CD4-positive, alpha-beta memory T cell (primary cell): Measurements from ENCODE around the gene DNM1. TPM values are rescaled to one million over a fixed set of nuclear protein-coding genes. Genes with fewer than 3 reads are reported as not detected.

Experiments used
- CTCF ChIA-PET: fragments of 350-600 bp; sonication (Branson Sonifier 250); formaldehyde crosslinking; loops from one replicate; lab custom pipeline; 2021; ENCODE audit warnings: inconsistent platforms; ENCODE audit not compliant: partially characterized antibody; lab: Charles Lee
- POLR2A ChIA-PET: fragments of 350-600 bp; sonication (Branson Sonifier 250); formaldehyde crosslinking; loops from one replicate; lab custom pipeline; 2021; ENCODE audit not compliant: partially characterized antibody; lab: Charles Lee
- DNase-seq, 5 donors: peaks; one replicate each; pipeline versions ENCODE4 v3.0.0 to v3.0.0-alpha.2; 2020 to 2022; ENCODE audit warnings: mixed read lengths in 1 of 5
- H3K27ac ChIP-seq: one replicate; pipeline ENCODE4 v1.7.0; 2013; ENCODE audit warnings: low read depth, low read length
- H3K27me3 ChIP-seq: 2 replicates; pipeline ENCODE4 v1.7.0; 2013; ENCODE audit warnings: mild to moderate bottlenecking, low read length, moderate library complexity; ENCODE audit not compliant: insufficient read depth
- H3K36me3 ChIP-seq: 2 replicates; pipeline ENCODE4 v1.7.0; 2013; ENCODE audit warnings: mild to moderate bottlenecking, low read length, moderate library complexity; ENCODE audit not compliant: insufficient read depth
- H3K4me1 ChIP-seq: 2 replicates; pipeline ENCODE4 v1.7.0; 2013; ENCODE audit warnings: mild to moderate bottlenecking, low read length, moderate library complexity; ENCODE audit not compliant: insufficient read depth
- H3K4me3 ChIP-seq, 2 donors: one replicate each; pipeline ENCODE4 v1.7.0; 2013; ENCODE audit warnings: low read length in 2 of 2, mild to moderate bottlenecking in 1 of 2
- H3K9me3 ChIP-seq, 2 donors: one replicate each; pipeline ENCODE4 v1.7.0; 2013; ENCODE audit warnings: low read length in 2 of 2, control low read depth in 1 of 2; ENCODE audit not compliant: control insufficient read depth in 1 of 2
- H3K27ac Mint-ChIP-seq, 7 donors: one replicate each; pipeline ENCODE4 v1.8.0; 2020 to 2021; ENCODE audit warnings: mixed read lengths in 7 of 7, mild to moderate bottlenecking in 6 of 7, inconsistent platforms in 3 of 7, moderate library complexity in 3 of 7
- H3K27me3 Mint-ChIP-seq, 2 donors: one replicate each; pipeline ENCODE4 v1.8.0; 2020 to 2021; ENCODE audit warnings: mixed read lengths in 2 of 2
- H3K36me3 Mint-ChIP-seq, 2 donors: one replicate each; pipeline ENCODE4 v1.8.0; 2020 to 2021; ENCODE audit warnings: mixed read lengths in 2 of 2, inconsistent platforms in 1 of 2, mild to moderate bottlenecking in 1 of 2
- H3K4me1 Mint-ChIP-seq, 4 donors: one replicate each; pipeline ENCODE4 v1.8.0; 2020 to 2021; ENCODE audit warnings: mixed read lengths in 4 of 4, mild to moderate bottlenecking in 1 of 4
- H3K4me3 Mint-ChIP-seq, 8 donors: one replicate each; pipeline ENCODE4 v1.8.0; 2020 to 2021; ENCODE audit warnings: mixed read lengths in 8 of 8, mild to moderate bottlenecking in 7 of 8, moderate library complexity in 6 of 8, inconsistent platforms in 3 of 8
- H3K9me3 Mint-ChIP-seq, 8 donors: one replicate each; pipeline ENCODE4 v1.8.0; 2020 to 2021; ENCODE audit warnings: mixed read lengths in 8 of 8, mild to moderate bottlenecking in 5 of 8, inconsistent platforms in 3 of 8, moderate library complexity in 1 of 8
- intact Hi-C: fragments of 100-400 bp; cut with micrococcal nuclease; formaldehyde crosslinking; loops from one replicate; pipeline ENCODE4 v1.15.1; 2023
- polyA plus RNA-seq, 2 donors: library from polyadenylated mRNA; unstranded; fragments of 300-500 nt; fragmentation: Illumina TruSeq; gene quantifications; one replicate each; pipeline ENCODE4 v1.2.3, GENCODE V29; 2021
- total RNA-seq, 2 experiments: library from RNA; stranded (reverse); gene quantifications; one replicate each; pipeline ENCODE4 v1.2.3, GENCODE V29; 2021

DNM1 gene
- total and polyA plus RNA-seq, 4 experiments from 2014 or later = 1.4 to 2.2 TPM; not detected in 2

DNA sequence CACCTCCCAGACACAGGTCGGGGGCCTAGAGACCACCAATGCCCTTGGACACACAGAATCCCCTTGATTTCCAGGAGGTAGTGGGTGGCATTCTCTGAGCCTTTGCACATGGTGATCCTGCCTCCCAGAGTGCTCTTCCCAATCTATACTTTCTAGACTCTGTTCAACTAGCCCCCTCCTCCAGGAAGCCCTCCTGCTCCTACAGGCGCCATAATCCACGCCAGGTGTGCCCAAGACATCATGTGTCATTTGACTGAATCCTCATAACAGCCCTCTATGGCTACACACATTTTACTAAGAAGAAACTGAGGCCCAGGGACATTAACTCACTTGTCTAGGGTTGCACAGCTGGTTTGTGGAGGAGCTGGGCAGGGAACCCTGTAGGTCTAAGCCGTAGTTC lies 36.0 kb upstream of the DNM1 start:
- H3K9me3 ChIP-seq = no peaks in the 10 kb centered on the region
- CTCF ChIA-PET = no interaction called here
- H3K4me3 Mint-ChIP-seq = no peak overlapping the region
- POLR2A ChIA-PET = interaction anchor here (2.3 kb wide), 1 partner anchor 7 kb away, joined by 13 read pairs; the partner anchor contains the start of gene BBLN
- DNase-seq = no peak
- H3K4me1 ChIP-seq = no peaks in the 10 kb centered on the region
- no peaks in the 10 kb centered on the region for H3K27me3 Mint-ChIP-seq
- H3K27ac Mint-ChIP-seq = peak overlapping the region in 4 of 7 donors; percentile 26 to 87 (median 48)
- peaks cover 26 to 61% of the 10 kb centered on the region in 2 donors for H3K36me3 Mint-ChIP-seq
- H3K27ac ChIP-seq = no peak overlapping the region
- H3K4me3 ChIP-seq = no peak overlapping the region
- intact Hi-C loops = no loop called here
- peaks cover 4 to 7% (median 5%) of the 10 kb centered on the region in 4 donors for H3K4me1 Mint-ChIP-seq
- no peaks in the 10 kb centered on the region for H3K27me3 ChIP-seq
- peaks cover 44% of the 10 kb centered on the region for H3K36me3 ChIP-seq
- no peaks in the 10 kb centered on the region for H3K9me3 Mint-ChIP-seq

DNA sequence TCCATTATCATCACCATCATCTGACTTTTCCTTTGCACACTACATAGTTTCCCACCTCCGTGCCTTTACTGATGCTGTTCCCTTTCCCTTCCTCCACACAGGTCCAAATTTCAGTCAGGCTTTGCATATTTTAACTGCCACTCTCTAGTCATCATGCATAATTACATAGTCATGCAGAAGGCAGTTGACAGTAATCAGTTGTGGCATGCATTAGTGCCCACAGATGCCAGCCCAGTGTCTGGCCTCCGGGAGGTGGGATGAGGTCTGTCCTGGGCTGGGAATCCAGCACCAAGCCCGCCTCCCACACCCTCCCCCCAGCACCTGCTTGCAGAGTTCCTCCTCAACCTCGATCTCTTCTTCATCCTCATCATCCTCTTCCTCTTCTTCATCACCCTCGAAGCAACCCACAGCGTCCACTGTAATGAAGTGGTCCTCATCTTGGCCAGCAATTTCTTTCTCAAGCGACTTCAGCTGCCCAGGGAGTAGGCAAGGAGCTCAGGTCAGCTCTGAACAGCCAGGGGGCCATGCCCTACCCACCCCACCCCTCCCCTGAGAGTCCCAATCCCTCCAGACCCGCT lies 34.4 kb upstream of the DNM1 start:
- Histone ChIP-seq H3K9me3 (no peaks in the 10 kb centered on the region), H3K4me1 (no peaks in the 10 kb centered on the region), H3K36me3 (peaks cover 44% of the 10 kb centered on the region), H3K27ac (no peak overlapping the region), H3K4me3 (no peak overlapping the region), H3K27me3 (no peaks in the 10 kb centered on the region)
- DNase-seq = no peak
- intact Hi-C loops = no loop called here
- H3K27me3 Mint-ChIP-seq = no peaks in the 10 kb centered on the region
- POLR2A ChIA-PET = interaction anchor here (2.3 kb wide), 1 partner anchor 9 kb away, joined by 13 read pairs; the partner anchor contains the start of gene BBLN
- H3K4me3 Mint-ChIP-seq = no peak overlapping the region
- peaks cover 22 to 50% of the 10 kb centered on the region in 2 donors for H3K36me3 Mint-ChIP-seq
- peaks cover 0 to 2% (median 0%) of the 10 kb centered on the region in 4 donors for H3K4me1 Mint-ChIP-seq
- no peaks in the 10 kb centered on the region for H3K9me3 Mint-ChIP-seq
- peak overlapping the region in 4 of 7 donors; percentile 8 to 43 (median 28) for H3K27ac Mint-ChIP-seq
- CTCF ChIA-PET = no interaction called here

DNA sequence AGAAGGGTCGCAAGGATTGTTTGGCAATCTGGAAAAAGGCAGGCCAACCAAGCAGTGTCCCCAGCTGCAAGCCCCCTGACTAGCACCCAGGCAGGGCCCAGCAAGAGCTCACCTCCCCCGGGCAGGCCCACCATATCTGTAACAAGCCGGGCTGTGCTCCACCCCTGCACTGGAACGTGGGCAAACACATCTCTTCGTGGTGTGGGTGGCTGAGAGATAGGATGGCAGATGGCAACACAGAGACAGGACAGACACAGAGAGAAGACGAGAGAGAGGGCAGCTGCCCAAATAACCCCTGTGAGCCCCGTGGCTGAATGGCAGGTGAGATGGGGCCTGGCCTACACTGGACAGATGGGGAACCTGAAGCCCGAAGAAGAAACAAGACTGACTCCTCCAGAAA lies 33.7 kb upstream of the DNM1 start:
- Histone ChIP-seq H3K27me3 (no peaks in the 10 kb centered on the region), H3K4me1 (no peaks in the 10 kb centered on the region), H3K4me3 (no peak overlapping the region), H3K9me3 (no peaks in the 10 kb centered on the region), H3K36me3 (peaks cover 37% of the 10 kb centered on the region), H3K27ac (no peak overlapping the region)
- intact Hi-C loops = no loop called here
- Mint-ChIP-seq H3K27ac (peak overlapping the region in 2 of 7 donors; percentile 52 to 65), H3K4me1 (peaks cover 0 to 2% (median 0%) of the 10 kb centered on the region in 4 donors), H3K27me3 (no peaks in the 10 kb centered on the region), H3K36me3 (peaks cover 22 to 46% of the 10 kb centered on the region in 2 donors), H3K9me3 (no peaks in the 10 kb centered on the region), H3K4me3 (no peak overlapping the region)
- no peak for DNase-seq
- POLR2A ChIA-PET = interaction anchor here (2.3 kb wide), 1 partner anchor 10 kb away, joined by 13 read pairs; the partner anchor contains the start of gene BBLN
- CTCF ChIA-PET = no interaction called here

DNA sequence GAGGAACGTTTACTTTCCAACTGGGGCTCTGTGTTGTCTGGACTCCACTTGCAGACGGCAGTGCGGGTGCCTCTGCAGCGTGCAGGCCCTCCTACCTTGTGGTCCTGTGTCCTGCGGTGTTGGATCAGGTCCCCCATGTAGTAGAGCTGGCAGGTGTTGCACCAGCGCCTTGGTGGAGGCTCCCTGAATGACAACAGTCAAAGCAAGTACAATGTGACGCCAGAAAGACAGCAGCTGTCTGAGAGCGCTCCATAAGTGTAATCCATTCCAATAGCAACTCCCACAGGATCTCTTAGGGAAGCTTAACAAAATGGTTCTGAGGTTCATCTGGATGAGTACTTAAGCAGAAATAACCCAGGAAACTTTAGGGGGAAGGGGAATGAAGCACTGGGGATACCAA lies 33.3 kb upstream of the DNM1 start:
- Histone ChIP-seq H3K27ac (no peak overlapping the region), H3K9me3 (no peaks in the 10 kb centered on the region), H3K36me3 (peaks cover 34% of the 10 kb centered on the region), H3K27me3 (no peaks in the 10 kb centered on the region), H3K4me3 (no peak overlapping the region), H3K4me1 (no peaks in the 10 kb centered on the region)
- H3K4me3 Mint-ChIP-seq = no peak overlapping the region
- peaks cover 0 to 2% (median 0%) of the 10 kb centered on the region in 4 donors for H3K4me1 Mint-ChIP-seq
- POLR2A ChIA-PET = interaction anchor here (1.3 kb wide), 1 partner anchor 8 kb away, joined by 4 read pairs; no protein-coding TSS in a partner anchor
- intact Hi-C loops = no loop called here
- H3K27ac Mint-ChIP-seq = peak overlapping the region in 1 of 7 donors; percentile 6
- peaks cover 25 to 48% of the 10 kb centered on the region in 2 donors for H3K36me3 Mint-ChIP-seq
- CTCF ChIA-PET = no interaction called here
- no peaks in the 10 kb centered on the region for H3K27me3 Mint-ChIP-seq
- no peak for DNase-seq
- H3K9me3 Mint-ChIP-seq = no peaks in the 10 kb centered on the region

DNA sequence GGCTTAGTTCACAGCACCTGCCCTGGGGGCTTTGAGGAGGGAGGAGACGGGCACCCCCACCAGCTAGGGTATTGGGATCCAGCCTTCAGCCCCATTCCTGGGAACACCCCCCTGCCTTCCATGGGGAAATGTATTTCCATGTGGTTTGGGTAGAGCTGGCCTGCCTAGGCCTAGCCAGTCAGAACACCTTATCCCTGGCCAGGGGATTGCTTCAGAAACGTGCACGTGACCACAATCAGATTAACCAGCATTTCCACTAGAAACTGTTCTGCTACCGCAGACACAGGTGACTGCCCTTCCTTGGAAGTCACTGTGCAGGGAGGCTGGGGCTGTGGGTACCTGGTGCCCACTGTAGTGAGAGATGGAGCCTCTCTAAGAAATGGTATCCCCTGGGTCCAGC lies 29.1 kb upstream of the DNM1 start:
- POLR2A ChIA-PET = interaction anchor here (0.6 kb wide), 1 partner anchor 56 kb away, joined by 3 read pairs; no protein-coding TSS in a partner anchor
- Histone ChIP-seq H3K36me3 (peaks cover 42% of the 10 kb centered on the region), H3K4me3 (no peak overlapping the region), H3K27ac (no peak overlapping the region), H3K4me1 (no peaks in the 10 kb centered on the region), H3K9me3 (no peaks in the 10 kb centered on the region), H3K27me3 (no peaks in the 10 kb centered on the region)
- H3K4me1 Mint-ChIP-seq = no peaks in the 10 kb centered on the region
- CTCF ChIA-PET = interaction anchor here (1.3 kb wide), 1 partner anchor 56 kb away, joined by 3 read pairs; no protein-coding TSS in a partner anchor
- H3K27ac Mint-ChIP-seq = no peak overlapping the region
- H3K9me3 Mint-ChIP-seq = no peaks in the 10 kb centered on the region
- peaks cover 30 to 50% of the 10 kb centered on the region in 2 donors for H3K36me3 Mint-ChIP-seq
- DNase-seq = no peak
- no peaks in the 10 kb centered on the region for H3K27me3 Mint-ChIP-seq
- no peak overlapping the region for H3K4me3 Mint-ChIP-seq
- intact Hi-C loops = no loop called here

DNA sequence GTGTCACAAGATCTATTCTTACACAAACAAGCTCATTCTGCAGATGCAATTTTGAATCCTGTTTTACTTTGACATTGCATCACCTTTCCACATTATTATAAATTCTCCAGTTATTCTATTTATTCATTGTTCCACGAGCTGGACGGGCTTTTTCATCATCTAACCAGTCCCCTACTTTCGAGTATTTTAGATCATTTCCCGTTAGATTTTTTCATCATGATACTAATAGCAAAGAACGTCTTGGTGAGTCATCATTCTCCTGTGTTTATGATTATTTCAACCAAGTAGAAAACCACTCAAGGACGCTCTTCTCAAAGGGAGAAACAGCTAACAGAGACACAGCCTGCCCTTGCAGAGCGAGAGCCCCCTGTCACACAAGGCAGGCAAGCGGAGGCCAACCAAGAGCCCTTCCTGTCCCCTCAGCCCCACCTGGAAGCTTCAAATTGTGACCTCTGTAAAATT lies 28.0 kb upstream of the DNM1 start:
- ChIA-PET POLR2A (interaction anchor here (0.7 kb wide), 1 partner anchor 100 kb away, joined by 3 read pairs; no protein-coding TSS in a partner anchor), CTCF (interaction anchor here (1.3 kb wide), 1 partner anchor 57 kb away, joined by 3 read pairs; no protein-coding TSS in a partner anchor)
- Mint-ChIP-seq H3K4me3 (no peak overlapping the region), H3K27ac (peak overlapping the region in 1 of 7 donors; percentile 53), H3K4me1 (no peaks in the 10 kb centered on the region), H3K9me3 (no peaks in the 10 kb centered on the region), H3K27me3 (no peaks in the 10 kb centered on the region), H3K36me3 (peaks cover 33 to 46% of the 10 kb centered on the region in 2 donors)
- Histone ChIP-seq H3K36me3 (peaks cover 38% of the 10 kb centered on the region), H3K27ac (no peak overlapping the region), H3K27me3 (no peaks in the 10 kb centered on the region), H3K4me3 (no peak overlapping the region), H3K9me3 (no peaks in the 10 kb centered on the region), H3K4me1 (no peaks in the 10 kb centered on the region)
- intact Hi-C loops = no loop called here
- no peak for DNase-seq

DNA sequence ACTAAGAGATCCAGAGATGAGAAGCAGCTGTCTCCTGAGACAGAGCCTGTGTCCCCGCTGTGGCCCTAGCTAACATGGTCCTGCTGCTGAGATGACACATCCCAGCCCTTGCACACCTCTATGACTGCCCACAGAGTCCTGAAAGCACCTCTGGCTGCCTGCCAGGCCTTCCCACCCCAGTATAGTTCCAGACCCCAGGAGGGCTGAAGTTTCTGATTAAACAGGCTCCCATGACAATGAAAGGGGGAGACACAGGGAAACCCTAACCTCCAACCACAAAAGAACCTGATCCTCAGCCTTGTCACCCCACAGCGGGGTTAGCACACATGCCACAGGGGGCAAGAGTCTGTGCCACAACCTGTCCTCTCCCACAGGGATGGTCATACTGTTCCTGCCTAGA lies 27.5 kb upstream of the DNM1 start:
- Histone ChIP-seq H3K4me1 (no peaks in the 10 kb centered on the region), H3K36me3 (peaks cover 42% of the 10 kb centered on the region), H3K27me3 (no peaks in the 10 kb centered on the region), H3K4me3 (no peak overlapping the region), H3K9me3 (no peaks in the 10 kb centered on the region), H3K27ac (no peak overlapping the region)
- Mint-ChIP-seq H3K4me3 (no peak overlapping the region), H3K27me3 (no peaks in the 10 kb centered on the region), H3K9me3 (no peaks in the 10 kb centered on the region), H3K27ac (peak overlapping the region in 1 of 7 donors; percentile 22), H3K36me3 (peaks cover 36 to 44% of the 10 kb centered on the region in 2 donors), H3K4me1 (no peaks in the 10 kb centered on the region)
- ChIA-PET POLR2A (no interaction called here), CTCF (interaction anchor here (1.3 kb wide), 1 partner anchor 58 kb away, joined by 3 read pairs; no protein-coding TSS in a partner anchor)
- intact Hi-C loops = no loop called here
- no peak for DNase-seq
